SK-N-MC (cell line): ENCODE results near the gene ZNF831.

Experiments used
- EZH2 ChIP-seq: fragments of 200-600 bp; sonication (generic); IDR thresholded peaks from one replicate; pipeline ENCODE4 v1.6.1; 2017; ENCODE audit warnings: antibody characterized with exemption
- FOXP2 ChIP-seq: optimal IDR thresholded peaks from 2 replicates; pipeline ENCODE3; 2011; ENCODE audit warnings: mild to moderate bottlenecking, moderate library complexity; ENCODE audit not compliant: insufficient read depth; ENCODE audit errors: extremely low read length, control extremely low read depth
- POLR2AphosphoS5 ChIP-seq: IDR thresholded peaks from 2 replicates; pipeline ENCODE4 v1.6.1; 2012; ENCODE audit warnings: mild to moderate bottlenecking, low read depth, low read length, borderline replicate concordance

DNA sequence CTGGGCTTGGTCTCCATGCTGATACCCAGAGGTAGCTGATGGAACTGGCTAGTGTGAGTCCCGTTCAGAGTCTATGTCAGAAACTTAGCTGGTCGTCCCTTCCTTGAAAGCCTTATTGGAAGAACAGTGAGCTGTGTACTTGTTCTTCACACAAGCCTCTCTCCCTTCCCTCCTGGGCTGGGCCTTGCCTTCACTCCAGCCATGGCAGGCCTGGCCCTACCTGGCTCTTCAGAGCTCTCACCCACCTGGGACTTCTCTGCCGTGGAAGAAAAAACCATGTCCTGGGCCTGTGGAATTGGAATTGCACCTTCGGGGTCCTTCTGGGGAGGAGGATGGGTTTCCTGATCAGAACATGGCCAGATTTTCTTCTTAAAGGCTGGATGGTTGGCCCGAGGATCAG is 20.3 kb upstream of the ZNF831 start:
- TF ChIP-seq EZH2: no peak
- TF ChIP-seq FOXP2: no peak
- no peak for TF ChIP-seq POLR2AphosphoS5
